Measurements from ENCODE around the gene CREBRF. TPM values are rescaled to one million over a fixed set of nuclear protein-coding genes. Genes with fewer than 3 reads are reported as not detected.

The CREBRF gene
- polyA plus RNA-seq (2011; rRNA removed) (11.2 and 18.2 TPM in 2 replicates), polyA minus RNA-seq (2011; rRNA and poly(A)+ RNA removed) (16.8 and 23.9 TPM in 2 replicates)

GRCh38 chr5:173055983-173056782 is at the start of gene CREBRF:
Gene CREBRF, plus strand, starts transcription at chr5:173056352. Its CDS starts 24,424 bp downstream, at chr5:173080776.
- no peaks in the 10 kb centered on the region for H3K36me3 ChIP-seq (ENCODE audit: control insufficient read depth, insufficient read depth, low read length)
- POLR2A ChIA-PET, result interaction anchor here (0.6 kb wide), 1 partner anchor 254 kb away, joined by 3 read pairs; no protein-coding TSS in a partner anchor
- peak; percentile 76 for DNase-seq (ENCODE audit: low read depth)
- peak within 1 kb of the TSS; percentile 71 for H3K4me3 ChIP-seq (ENCODE audit: low read depth, low read length)
- no peaks in the 10 kb centered on the region for H3K27me3 ChIP-seq (ENCODE audit: control insufficient read depth, insufficient read depth, low read length)
- TF ChIP-seq CTCF (IDR thresholded peaks at IDR 0.05; ENCODE audit: insufficient read depth, low read depth, low read length), result no peak
- CTCF ChIA-PET, result interaction anchor here (1.1 kb wide), 1 partner anchor 341 kb away, joined by 4 read pairs; no protein-coding TSS in a partner anchor

- DNase-seq (ENCODE audit: low read depth), result no peak
- ChIA-PET POLR2A (no interaction called here), CTCF (interaction anchor here (1.0 to 1.4 kb wide), 3 partner anchors 11 to 94 kb away, joined by 3 to 5 read pairs (median 4); partner anchors contain the start of gene ATP6V0E1)
Observed at GRCh38 chr5:173010021-173010420, 46.1 kb upstream of the CREBRF start.

GRCh38 chr5:173010547-173011464 is 45.3 kb upstream of the CREBRF start:
- Histone ChIP-seq H3K4me3 (ENCODE audit: low read depth, low read length) (no peak overlapping the region), H3K27me3 (ENCODE audit: control insufficient read depth, insufficient read depth, low read length) (no peaks in the 10 kb centered on the region), H3K36me3 (ENCODE audit: control insufficient read depth, insufficient read depth, low read length) (no peaks in the 10 kb centered on the region)
- peak; percentile 29 for TF ChIP-seq CTCF (IDR thresholded peaks at IDR 0.05; ENCODE audit: insufficient read depth, low read depth, low read length)
- ChIA-PET POLR2A (no interaction called here), CTCF (interaction anchor here (0.8 to 1.6 kb wide), 5 partner anchors 10 to 283 kb away, joined by 3 to 5 read pairs (median 4); partner anchors contain the start of genes ATP6V0E1 and BNIP1)
- no peak for DNase-seq (ENCODE audit: low read depth)

More at GRCh38 chr5:173010021-173010420, 46.1 kb upstream of the CREBRF start:
- no peak for TF ChIP-seq CTCF (IDR thresholded peaks at IDR 0.05; ENCODE audit: insufficient read depth, low read depth, low read length)
- no peaks in the 10 kb centered on the region for H3K27me3 ChIP-seq (ENCODE audit: control insufficient read depth, insufficient read depth, low read length)
- no peaks in the 10 kb centered on the region for H3K36me3 ChIP-seq (ENCODE audit: control insufficient read depth, insufficient read depth, low read length)
- H3K4me3 ChIP-seq (ENCODE audit: low read depth, low read length), result no peak overlapping the region

- no peak overlapping the region for H3K4me3 ChIP-seq (ENCODE audit: low read depth, low read length)
- POLR2A ChIA-PET, result no interaction called here
- TF ChIP-seq CTCF (IDR thresholded peaks at IDR 0.05; ENCODE audit: insufficient read depth, low read depth, low read length), result no peak
- no peaks in the 10 kb centered on the region for H3K36me3 ChIP-seq (ENCODE audit: control insufficient read depth, insufficient read depth, low read length)
- no peak for DNase-seq (ENCODE audit: low read depth)
- H3K27me3 ChIP-seq (ENCODE audit: control insufficient read depth, insufficient read depth, low read length), result no peaks in the 10 kb centered on the region
- CTCF ChIA-PET, result interaction anchor here (0.7 to 1.6 kb wide), 4 partner anchors 9 to 522 kb away, joined by 3 to 5 read pairs (median 4); partner anchors contain the start of genes ATP6V0E1 and BNIP1
Observed at GRCh38 chr5:173011566-173011965, 44.6 kb upstream of the CREBRF start.

Data from BJ (cell line).